Activated CD8-positive, alpha-beta memory T cell treated with anti-CD3 and anti-CD28 coated beads for 4 hours (primary cell): ENCODE measurements around the gene CAST.

ENCODE experiments used
- DNase-seq, 2 donors: peaks; one replicate each; pipeline ENCODE4 v3.0.0-alpha.2; 2020; ENCODE audit warnings: low read depth in 2 of 2

CAST gene

DNA sequence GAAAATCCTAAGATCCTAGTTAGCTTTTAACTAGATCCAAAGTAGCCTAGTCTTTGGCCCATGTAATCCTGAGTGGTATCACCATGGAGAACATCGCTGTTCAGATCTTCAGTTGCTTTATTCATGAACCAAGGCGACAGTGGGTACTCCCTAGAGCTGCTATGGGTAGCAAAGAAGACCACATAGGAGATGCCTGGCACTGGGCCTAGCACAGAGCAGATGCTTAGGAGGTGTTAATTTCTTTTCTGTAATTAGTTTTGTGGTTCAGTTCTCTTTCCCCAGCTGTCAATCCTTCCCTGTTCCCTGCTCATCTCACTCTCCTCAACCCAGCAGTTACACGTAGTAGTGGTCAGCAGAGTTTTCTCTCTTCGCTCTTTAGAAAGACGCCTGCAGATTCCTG lies 9.3 kb downstream of the CAST start:
- DNase-seq = no peak

DNA sequence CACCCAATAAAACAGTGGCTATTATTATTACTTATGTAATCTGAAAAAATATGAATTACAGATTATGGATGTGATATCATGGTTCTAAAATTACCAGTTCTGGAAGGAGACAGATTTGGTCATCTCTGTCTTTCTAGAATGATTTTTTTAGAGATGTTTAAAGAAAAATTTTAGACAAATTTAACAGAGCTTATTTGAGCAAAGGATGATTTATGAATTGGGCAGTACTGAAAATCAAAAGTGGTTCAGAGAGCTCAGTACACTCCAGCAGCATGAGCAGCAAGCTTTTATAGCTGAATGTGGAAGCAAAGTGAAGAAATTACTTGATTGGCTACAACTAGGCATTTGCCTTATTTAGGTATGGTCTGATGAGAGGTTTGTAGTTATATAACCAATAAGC lies 11.0 kb downstream of the CAST start:
- DNase-seq = no peak

DNA sequence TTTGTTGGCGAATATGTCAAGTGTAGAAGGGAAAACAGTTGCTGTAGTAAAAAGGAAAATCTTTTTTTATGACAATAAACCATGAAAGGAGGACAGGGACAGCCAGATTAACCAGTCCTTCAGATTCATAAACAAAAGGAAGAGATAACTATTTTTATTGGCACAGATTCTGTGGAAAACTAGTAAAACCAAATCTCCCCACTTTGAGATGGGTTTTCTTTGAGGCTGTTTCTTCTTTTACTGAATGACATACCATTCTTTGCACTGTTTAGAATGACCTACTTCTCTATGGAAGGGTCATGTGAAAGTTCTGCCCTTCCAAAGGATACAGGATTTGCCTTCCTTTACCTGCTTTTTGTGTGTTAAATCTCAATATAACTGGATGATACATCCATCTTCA lies 13.7 kb downstream of the CAST start:
- DNase-seq = no peak

DNA sequence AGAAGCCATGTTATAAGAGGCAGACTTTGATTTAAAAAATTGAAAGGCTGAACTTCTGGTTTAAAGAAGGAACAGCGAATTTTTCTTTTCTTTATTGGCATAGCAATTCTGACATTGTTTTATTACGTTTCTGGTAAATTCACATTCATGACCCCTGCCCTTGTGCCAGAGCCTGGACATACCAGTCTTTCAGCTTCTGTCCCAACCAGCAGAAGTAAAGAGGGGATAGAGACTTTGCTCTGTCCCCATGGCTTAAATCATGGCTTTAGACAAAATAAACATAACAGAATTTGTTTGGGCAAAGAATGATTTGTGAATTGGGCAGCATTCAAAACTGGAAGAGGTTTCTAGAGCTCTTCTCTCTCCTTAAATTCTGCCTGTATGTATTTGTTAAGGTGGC lies 15.3 kb downstream of the CAST start:
- no peak for DNase-seq

DNA sequence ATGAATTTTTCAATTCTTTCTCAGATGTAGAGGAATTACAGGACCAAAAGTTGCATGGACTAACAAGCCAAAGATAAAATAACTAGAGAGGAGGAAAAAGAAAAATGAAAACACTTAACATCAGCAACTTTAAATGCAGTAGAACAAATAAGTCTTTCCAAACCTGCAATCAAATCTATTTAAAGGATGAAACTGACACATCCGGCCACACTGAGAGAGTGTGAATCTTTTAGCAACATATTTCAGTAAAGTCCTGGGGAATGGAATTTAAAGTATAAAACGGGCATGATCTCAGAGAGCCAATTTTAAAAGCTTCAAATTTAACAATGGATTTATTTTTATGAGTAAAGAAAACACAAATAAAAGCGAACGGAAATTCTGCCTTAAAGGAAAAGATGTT lies 17.1 kb downstream of the CAST start:
- no peak for DNase-seq

DNA sequence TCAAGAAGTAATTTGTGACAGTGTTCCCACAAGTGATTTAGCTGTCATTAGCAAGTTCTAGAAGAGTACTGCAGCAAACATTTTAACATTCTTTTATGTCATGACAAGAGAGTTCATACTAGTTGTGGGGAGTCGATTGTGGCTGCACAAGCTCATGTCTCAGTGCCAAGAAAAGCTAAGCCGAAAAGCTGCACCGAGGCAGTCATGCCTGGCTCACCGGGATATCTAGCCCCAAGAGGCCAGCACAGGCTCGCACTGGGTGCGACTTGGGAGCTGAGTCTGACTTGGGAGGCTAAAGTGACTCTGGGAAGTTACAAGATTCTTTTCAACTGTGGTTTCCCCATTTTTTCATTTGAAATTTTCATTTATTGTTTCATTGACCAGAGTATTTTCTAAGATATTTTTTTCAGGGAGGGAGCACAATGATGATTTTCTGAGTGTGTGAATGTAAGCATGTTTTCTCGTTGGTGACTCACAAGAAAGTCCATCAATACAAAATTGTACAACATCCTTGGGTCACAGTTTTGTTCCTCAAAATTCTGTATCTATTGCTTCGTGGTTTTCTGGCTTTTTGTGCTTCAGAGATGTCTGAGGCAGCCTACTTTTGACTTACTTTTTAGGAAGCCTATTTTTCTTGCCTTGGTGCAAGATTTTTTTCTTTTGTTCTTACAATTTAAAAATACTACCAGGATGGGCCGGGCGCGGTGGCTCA lies 18.7 kb downstream of the CAST start:
- DNase-seq = no peak

DNA sequence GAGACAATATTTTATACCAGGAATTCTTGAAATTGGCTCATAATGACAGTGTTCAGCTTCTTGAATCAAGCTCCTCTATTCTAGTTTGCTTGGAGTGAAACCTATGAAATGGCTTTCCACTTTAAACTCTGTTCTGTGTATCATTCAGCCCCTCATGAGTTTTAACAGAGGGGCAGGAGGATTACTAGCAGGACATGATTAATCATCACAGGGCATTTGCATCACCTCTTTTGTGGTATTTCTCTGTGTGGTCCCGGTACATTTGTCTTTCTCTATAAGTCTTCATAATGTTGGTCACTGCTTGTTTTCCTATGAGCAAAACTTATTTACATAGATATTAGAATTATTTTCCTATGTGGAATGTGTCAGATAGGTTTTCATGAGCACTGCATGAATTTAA lies 21.2 kb downstream of the CAST start:
- no peak for DNase-seq

DNA sequence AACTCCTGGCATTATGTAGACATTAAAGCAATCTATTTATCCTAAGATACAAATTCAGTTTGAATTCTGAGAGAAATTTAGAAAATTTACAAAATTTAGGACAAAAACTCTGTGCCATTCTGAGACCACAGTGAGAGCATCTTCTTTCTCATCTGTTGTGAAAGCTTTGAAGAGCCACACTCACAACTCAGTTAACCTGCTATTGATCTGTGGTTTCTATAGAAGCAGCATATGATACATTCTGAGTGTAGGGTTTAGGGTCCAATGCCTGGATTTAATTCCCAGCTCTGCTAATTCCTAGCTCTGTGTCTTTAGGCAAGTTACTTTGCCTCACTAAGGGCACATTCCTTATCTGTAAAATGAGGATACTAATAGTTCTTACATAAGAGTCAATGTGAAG lies 21.6 kb downstream of the CAST start:
- DNase-seq = no peak

DNA sequence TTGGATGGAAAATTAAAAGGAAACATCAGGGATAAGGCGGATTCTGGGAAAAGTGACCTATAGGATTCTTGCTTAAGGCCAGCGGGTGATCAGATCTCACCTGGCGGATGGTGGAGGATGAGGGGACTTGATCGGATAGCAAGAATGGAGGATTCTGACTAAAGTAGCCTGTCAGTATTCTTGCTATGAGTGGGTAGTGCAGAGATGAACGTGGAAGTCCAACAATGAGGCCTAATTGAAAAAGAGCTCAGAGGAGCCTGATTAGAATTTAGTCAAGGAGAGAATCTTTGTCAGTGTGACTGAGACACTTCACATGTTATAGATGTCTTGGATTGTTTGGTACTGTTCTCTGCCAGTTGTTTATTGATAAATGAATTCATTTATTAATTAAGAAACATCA lies 24.9 kb downstream of the CAST start:
- no peak for DNase-seq

DNA sequence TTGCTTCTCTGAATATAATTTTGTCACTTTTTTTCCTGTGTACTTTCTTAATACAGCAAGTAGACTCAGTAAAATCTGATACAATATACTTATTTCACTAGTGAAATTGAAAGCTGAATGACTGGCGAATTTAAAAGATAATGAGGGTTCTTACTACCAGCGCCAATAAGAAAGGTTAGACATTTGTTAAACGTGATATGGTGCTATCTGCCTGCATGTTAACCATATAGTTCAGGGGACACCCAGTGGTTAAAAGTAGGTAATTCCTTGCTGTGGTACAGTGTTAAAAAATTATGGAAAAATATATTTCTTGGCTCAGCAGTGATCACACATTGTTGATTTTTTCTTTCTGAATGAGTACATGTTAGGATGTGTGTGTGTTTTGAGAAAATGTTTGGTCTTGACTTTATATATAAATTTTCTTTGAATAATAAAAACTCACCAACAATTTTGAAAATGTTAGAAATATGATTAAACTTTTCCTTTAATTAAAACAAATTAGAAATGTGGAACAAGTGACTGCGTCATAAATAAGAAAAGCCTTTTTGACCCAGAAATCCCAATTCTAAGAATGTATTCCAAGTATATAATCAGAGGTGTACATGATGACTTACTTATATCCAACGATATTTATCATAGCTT lies 25.8 kb downstream of the CAST start:
- DNase-seq = no peak

DNA sequence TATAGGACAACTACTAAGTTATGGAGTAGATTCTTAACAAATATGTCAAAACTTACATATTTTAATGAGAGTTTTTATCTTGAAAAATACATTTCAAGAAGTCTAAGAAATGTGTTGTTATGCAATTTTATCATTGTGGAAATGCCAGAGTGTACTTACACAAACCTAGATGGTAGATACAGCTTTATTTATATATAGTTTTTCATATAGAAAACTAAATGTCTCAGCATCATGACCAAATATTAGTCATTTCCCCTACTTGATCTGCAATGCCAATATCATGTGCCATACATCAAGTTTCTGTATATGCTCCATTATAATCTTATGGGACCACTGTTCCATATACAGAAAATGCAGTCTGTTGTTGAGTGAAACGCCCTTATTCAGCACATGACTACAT lies 28.7 kb downstream of the CAST start:
- DNase-seq = no peak

DNA sequence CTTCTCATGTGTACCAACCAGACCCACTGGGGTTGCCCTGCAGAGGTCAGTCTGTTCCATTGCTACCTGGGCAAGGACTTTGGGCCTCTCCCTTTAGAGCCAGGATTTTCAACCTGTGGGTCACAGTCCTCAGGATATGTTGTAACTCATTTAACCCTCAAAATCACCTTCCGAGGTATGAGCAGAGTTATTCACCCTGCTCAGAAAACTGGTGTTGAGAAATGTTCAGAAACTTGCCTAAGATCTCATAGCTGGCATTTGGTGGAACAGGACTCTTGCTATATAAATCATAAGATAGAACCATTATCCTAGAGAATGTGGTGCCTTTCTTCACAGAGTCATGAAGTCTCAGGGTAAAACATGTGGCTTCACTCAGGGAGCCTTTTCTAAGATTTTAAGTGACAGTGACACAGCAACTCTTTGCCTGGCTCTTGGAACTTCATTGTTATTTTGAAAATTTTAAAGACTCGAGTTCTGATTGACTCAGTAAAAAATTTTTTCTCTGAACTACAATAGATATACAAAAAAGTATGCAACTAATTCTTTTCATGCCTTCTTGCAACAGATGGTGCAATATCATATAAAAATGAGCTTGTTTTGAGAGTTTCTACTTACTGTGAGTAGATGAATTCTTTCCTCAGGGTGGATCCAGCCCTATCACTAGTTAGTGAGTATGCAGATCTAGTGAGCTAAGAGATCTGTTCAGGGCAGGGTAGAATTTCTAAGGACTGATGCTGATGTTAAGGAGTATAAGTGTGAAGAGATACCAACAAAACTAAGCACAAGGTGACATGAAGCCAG lies 29.5 kb downstream of the CAST start:
- no peak for DNase-seq

DNA sequence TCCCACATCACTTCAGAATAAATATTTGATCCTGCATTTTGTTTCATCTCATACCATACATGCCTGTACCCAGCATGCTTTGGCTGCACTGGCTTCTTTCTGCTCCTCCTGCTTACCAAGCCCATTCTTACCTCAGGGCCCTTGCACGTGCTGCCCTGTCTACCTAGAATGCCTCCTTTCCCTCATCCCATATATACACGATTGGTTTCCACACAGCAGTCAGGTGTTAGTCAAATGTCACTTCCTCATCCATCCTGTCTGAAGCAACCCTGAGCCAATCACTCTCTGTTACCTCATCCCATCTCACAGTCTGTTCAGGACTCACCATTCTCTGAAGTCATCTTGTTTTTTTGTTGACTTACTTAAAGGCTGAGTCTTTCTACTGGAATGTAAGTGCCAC lies 30.3 kb downstream of the CAST start:
- DNase-seq = no peak

DNA sequence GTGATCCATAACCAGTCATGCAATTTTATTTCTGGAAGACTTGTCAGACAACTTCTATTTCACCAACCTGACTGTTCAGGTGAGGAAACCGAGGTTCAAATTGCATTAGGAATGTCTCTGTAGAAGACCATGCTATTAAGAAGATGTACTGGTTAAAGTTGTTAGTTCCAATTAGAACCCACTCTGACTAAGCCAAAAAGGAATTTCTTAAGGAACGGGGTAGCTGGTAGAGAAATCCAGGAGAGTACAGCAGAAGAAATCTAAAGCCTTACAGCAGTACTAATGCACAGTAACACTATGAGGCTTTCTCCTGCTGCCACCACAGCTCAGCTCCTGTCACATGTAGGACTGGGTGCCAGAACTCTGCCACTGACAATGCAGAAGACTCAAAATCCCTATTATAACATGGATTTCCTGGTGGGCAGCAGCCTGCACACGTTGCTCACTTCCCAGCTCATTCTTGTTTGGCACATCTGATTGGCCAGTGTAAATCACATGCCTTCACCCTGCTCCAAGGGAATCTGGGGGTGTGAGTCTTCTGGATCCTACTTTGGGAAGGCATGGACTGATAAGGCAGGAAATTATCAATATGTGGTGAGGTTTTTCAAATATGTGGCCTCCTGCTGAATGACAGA lies 37.1 kb downstream of the CAST start:
- DNase-seq = no peak

DNA sequence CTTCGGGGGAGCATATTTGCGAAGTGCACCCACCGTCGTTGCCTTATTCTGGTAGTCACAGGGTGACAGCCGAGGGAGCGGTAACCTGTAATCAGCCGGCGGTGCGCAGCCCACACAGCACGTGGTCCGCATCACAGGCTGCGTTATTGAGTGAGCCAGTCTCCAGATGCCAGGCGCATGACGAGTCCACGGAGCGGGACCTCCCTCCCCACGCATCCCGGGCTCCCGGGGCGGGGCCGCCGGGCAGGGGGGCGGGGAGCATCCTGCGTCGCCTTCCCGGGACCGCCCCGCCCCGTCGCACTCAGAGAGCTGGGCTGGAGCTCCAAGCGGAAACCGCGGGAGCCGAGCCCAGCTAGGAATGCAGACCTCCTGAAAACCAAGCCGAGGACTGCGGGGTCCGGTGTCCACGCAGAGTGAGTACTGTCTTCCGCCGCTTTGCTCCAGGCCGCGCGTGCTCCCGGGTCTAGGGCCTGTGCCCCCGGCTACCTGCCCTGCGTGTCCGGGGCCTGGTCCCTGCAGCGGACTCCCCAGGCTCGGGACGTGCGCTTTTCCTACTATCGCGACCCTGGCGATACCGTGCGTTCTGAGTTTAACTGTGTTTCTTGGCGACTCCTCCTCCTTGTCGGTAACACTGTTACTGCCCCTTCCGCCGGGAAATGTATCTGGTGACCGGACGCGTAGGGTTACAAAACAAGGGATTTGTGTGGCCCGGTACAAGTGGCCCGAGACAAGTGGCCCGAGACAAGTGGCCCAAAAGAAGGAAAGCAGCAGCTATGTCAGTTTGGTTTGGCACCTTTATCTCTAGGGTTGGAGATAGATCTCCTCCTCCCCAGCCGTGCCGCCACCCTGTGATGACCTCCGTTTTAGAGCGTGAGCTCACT lies 40.6 kb downstream of the CAST start:
- peak; percentile 62 to 72 for DNase-seq

DNA sequence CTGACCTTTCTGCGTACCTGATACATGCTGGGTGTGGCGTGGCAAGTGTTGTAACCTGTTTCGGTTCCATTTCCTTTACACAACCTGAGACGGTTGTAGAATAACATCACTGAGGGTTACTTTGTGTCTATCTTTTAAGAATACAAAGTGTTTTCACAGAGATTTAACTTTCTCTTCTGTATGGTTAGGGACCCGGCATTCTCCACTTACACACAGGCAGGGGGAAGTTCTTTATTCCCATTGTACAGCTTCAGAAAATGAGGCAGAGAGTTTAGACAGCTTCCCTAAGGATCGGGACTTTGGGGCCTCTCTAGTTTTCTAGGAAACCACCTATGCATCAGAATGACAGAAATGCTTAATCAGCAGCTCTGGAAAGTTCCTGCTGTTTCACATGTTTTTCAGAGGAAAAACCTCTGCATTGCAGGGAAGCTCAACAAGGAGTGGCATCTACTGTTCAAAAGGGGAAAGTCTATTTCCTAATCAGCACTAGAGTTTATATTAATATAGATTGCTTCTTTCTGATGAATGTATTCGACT lies 41.3 kb downstream of the CAST start:
- no peak for DNase-seq

DNA sequence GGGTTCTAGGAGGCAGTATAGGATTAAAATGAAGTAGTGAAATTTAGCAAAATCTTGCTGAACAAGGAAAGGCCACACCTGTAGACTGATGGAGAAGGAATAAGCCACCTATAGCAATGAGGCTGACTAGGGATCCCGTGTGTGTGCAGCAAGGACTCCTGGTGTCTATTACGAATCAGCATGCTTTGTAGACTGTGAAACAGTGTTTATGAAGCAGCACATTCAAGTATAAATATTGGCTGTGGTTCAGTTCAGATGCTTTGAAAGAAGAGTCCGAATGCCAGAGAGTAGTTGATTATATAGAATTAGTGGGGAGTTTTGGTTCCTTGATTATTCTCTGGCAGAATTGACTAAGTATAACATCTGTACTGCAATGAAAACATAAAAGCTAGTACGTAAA lies 41.8 kb downstream of the CAST start:
- DNase-seq = no peak

DNA sequence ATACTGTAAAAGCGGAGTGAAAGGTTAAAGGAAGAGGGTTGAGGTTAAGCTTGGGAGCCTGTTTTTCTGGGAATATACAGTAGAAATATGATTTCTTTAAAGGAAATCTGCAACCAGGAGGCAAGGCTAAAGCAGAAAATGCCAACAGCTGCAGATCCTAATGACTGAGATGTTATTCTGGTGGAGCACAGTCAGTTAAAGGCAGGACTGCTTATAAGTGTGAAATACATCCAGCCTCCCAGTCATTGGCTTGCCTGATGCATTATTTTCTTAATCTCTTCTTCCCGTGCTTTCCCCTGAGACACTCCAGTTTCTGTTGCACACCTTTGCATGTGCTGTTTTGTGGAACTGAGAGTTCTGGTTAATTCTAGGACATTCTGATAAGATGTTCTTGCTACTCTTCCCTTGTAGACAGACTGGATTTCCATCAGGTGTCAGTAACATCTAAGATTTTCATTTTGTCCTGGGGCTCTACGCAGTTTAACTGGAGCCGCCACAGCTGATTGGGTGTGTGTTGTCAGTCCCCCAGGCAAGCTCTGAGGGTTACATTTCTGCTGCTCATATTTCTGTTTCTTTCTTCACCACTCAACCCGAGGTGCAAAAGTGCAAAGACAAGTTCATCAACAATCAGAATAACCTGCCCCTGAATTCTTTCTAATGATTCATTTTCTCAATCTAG lies 44.4 kb downstream of the CAST start:
- DNase-seq = no peak

DNA sequence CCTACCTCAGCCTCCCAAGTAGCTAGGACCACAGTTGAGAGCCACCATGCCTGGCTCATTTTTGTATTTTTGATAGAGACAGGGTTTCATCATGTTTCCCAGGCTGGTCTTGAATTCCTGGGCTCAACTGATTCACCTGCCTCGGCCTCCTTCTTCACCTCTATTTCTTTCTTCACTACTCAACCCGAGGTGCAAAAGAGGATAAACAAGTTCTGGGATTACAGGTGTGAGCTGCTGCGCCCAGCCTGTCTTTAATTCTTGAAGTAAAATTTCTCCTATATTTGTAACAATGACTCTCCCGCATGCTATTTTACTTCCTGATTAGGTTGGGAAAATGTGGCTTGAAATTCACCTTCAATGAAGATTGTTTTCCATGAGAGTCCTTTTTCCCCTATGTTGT lies 46.4 kb downstream of the CAST start:
- DNase-seq = no peak

DNA sequence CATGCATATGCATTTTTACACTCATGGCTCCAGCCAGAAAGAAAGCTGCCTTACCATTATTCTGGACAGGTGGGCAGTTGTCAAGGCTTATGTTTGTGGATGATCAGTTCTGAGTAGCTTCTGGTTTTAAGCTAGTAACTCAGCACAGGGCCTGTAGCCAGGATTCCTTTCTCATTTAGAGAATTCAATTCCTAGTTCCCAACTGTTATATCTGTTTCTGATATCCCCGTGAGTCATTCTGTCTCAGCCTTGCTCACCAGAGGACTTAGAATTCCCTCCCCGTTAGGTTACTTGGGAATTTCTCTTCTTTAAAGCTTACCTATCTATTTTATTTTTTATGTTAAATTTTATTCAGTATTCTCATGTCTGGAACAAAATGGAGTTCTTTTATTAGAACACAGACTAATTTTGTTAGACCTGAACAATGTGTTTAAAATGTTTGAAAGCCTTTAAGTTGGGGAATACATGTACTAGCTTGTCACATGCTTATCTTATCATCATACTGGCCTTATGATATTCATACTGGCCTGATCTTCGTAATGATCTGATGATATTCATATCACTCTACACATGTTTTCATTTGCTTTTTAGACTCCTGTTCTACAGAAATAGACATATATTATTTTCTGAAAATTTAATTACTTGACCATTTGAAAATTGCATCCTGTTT lies 47.1 kb downstream of the CAST start:
- no peak for DNase-seq
